ENCODE results near the gene RALGPS1. TPM values are rescaled to one million over a fixed set of nuclear protein-coding genes. Genes with fewer than 3 reads are reported as not detected.

RALGPS1 gene
- total and polyA plus RNA-seq, 7 donors, result 3.9 to 7.7 (median 5.4) TPM

DNA sequence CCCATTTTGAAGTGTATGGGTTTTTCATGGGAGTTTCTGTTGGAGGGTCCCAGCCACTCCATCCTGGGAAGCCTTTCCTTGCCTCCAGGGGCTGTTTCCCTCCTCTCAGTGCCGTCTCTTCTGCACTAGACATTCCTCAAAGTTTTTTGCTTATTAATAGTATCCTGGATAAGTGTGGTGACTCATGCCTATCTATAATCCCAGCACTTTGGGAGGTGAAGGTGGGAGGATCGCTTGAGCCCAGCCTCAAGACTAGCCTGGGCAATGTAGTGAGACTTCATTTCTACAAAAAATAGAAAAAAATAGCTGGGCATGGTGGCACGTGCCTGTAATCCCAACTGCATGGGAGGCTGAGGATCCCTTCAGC lies 43.1 kb downstream of the RALGPS1 start:
- DNase-seq, result no peak
- 31 to 43% (median 38%) methylated on average over 3 of the region's 3 CpGs for WGBS, 3 donors
- intact Hi-C loops (cut with DNase I), result no loop called here
- Histone ChIP-seq H3K27me3 (ENCODE audit: insufficient read depth in 3 of 3, low read length in 2 of 3) (no peaks in the 10 kb centered on the region), H3K4me1 (peaks cover 25% of the 10 kb centered on the region), H3K27ac (peak overlapping the region; percentile 78), H3K4me3 (no peak overlapping the region), H3K9me3 (no peaks in the 10 kb centered on the region), H3K36me3 (ENCODE audit: insufficient read depth in 1 of 2, low read depth in 1 of 2) (no peaks in the 10 kb centered on the region)
- TF ChIP-seq, protein P1, sequence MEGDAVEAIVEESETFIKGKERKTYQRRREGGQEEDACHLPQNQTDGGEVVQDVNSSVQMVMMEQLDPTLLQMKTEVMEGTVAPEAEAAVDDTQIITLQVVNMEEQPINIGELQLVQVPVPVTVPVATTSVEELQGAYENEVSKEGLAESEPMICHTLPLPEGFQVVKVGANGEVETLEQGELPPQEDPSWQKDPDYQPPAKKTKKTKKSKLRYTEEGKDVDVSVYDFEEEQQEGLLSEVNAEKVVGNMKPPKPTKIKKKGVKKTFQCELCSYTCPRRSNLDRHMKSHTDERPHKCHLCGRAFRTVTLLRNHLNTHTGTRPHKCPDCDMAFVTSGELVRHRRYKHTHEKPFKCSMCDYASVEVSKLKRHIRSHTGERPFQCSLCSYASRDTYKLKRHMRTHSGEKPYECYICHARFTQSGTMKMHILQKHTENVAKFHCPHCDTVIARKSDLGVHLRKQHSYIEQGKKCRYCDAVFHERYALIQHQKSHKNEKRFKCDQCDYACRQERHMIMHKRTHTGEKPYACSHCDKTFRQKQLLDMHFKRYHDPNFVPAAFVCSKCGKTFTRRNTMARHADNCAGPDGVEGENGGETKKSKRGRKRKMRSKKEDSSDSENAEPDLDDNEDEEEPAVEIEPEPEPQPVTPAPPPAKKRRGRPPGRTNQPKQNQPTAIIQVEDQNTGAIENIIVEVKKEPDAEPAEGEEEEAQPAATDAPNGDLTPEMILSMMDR (IDR thresholded peaks at IDR 0.05), result no peak
- peak; percentile 77 to 91 (median 84) for ATAC-seq

DNA sequence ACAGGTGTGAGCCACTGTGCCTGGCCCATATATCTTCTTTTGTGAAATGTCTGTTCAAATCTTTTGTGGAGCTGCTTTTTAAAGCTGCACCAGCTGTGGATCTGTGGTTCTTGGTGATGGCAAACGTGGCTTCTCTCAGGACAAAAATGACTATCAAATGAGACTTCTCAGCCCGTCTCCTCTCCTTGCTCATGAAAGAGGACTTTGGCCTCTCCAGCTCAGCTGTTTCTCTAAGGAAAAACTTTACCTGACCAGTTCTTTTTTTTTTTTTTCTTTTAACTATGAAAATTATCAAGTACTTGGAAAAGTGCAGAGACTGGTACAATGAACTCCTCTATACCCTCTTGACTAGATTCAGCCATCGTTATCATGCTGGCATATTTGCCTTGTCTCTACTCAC lies 44.8 kb downstream of the RALGPS1 start:
- TF ChIP-seq, protein P1 (IDR thresholded peaks at IDR 0.05), result no peak
- ATAC-seq (no peak), DNase-seq (no peak)
- intact Hi-C loops (cut with DNase I), result no loop called here
- Histone ChIP-seq H3K9me3 (no peaks in the 10 kb centered on the region), H3K4me3 (no peak overlapping the region), H3K27ac (peak overlapping the region; percentile 78), H3K36me3 (ENCODE audit: insufficient read depth in 1 of 2, low read depth in 1 of 2) (no peaks in the 10 kb centered on the region), H3K4me1 (peaks cover 29% of the 10 kb centered on the region), H3K27me3 (ENCODE audit: insufficient read depth in 3 of 3, low read length in 2 of 3) (no peaks in the 10 kb centered on the region)
- 92 to 99% (median 94%) methylated on average over 3 of the region's 3 CpGs for WGBS, 3 donors

- peaks cover 35% of the 10 kb centered on the region for H3K4me1 ChIP-seq
- intact Hi-C loops (cut with DNase I), result no loop called here
These were observed 45.3 kb downstream of the RALGPS1 start for GRCh38 chr9:126959917-126960316.

GRCh38 chr9:126962336-126962735 lies 47.8 kb downstream of the RALGPS1 start:
- Histone ChIP-seq H3K4me1 (peaks cover 34% of the 10 kb centered on the region), H3K36me3 (ENCODE audit: insufficient read depth in 1 of 2, low read depth in 1 of 2) (no peaks in the 10 kb centered on the region), H3K9me3 (no peaks in the 10 kb centered on the region), H3K4me3 (no peak overlapping the region), H3K27ac (peak overlapping the region; percentile 37), H3K27me3 (ENCODE audit: insufficient read depth in 3 of 3, low read length in 2 of 3) (no peaks in the 10 kb centered on the region)
- ATAC-seq, result no peak
- no peak for DNase-seq
- 40 to 54% (median 43%) methylated on average over 6 of the region's 6 CpGs for WGBS, 3 donors
- TF ChIP-seq, protein P1 (IDR thresholded peaks at IDR 0.05), result no peak
- intact Hi-C loops (cut with DNase I), result no loop called here

More at GRCh38 chr9:126959917-126960316, 45.3 kb downstream of the RALGPS1 start:
- Histone ChIP-seq H3K9me3 (no peaks in the 10 kb centered on the region), H3K4me3 (no peak overlapping the region), H3K36me3 (ENCODE audit: insufficient read depth in 1 of 2, low read depth in 1 of 2) (no peaks in the 10 kb centered on the region), H3K27ac (no peak overlapping the region), H3K27me3 (ENCODE audit: insufficient read depth in 3 of 3, low read length in 2 of 3) (no peaks in the 10 kb centered on the region)
- ATAC-seq (no peak), DNase-seq (no peak)
- TF ChIP-seq, protein P1 (IDR thresholded peaks at IDR 0.05), result no peak

- 48 to 58% (median 52%) methylated on average over 3 of the region's 3 CpGs for WGBS, 3 donors
- intact Hi-C loops (cut with DNase I), result loop anchor here (5.0 kb wide), 3 partner anchors 92 to 232 kb away; partner anchors contain the start of gene ANGPTL2 (in 1 of the 2)
- H3K9me3 ChIP-seq, result no peaks in the 10 kb centered on the region
- peaks cover 24% of the 10 kb centered on the region for H3K4me1 ChIP-seq
- no peaks in the 10 kb centered on the region for H3K27me3 ChIP-seq (ENCODE audit: insufficient read depth in 3 of 3, low read length in 2 of 3)
- no peaks in the 10 kb centered on the region for H3K36me3 ChIP-seq (ENCODE audit: insufficient read depth in 1 of 2, low read depth in 1 of 2)
- no peak for DNase-seq
- H3K27ac ChIP-seq, result no peak overlapping the region
- peak in 2 of 4 donors; percentile 45 to 48 for ATAC-seq
- TF ChIP-seq, protein P1 (IDR thresholded peaks at IDR 0.05), result no peak
- H3K4me3 ChIP-seq, result no peak overlapping the region
These were observed 50.5 kb downstream of the RALGPS1 start for GRCh38 chr9:126965077-126965476.
